Measurements from ENCODE around the gene TEX35. TPM values are rescaled to one million over a fixed set of nuclear protein-coding genes. Genes with fewer than 3 reads are reported as not detected.

The TEX35 gene

DNA sequence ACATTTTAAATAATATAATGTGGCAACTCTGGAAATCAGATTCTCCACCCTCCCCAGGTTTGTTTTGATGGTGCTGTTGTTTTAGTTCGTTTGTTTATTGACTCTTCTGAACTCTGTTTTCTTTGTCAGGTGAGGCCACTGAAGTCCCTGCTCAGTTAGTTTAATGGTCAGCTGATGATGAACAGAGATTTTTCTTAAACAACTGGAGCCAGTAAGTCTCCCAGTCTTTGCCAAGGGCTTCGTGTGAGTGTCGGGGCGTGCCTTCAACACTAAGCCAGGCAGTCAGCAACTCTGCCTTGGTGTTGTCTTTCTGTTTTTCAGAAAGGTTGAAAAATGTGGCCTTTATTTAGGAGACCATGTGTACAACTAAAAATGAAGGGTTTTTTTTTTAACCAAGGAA, 58.9 kb downstream of the TEX35 start:
- Histone ChIP-seq H3K9ac (ENCODE audit: low read length) (no peak overlapping the region), H3K4ac (ENCODE audit: low read depth in 1 of 2, low read length in 2 of 2) (no peak overlapping the region), H4K91ac (ENCODE audit: low read length) (no peak overlapping the region), H2BK15ac (ENCODE audit: low read depth, poor library complexity, severe bottlenecking) (no peak overlapping the region), H3K36me3 (ENCODE audit: control insufficient read depth in 1 of 2, insufficient read depth in 2 of 2, low read depth in 1 of 2, low read length in 2 of 2) (no peaks in the 10 kb centered on the region), H3K18ac (ENCODE audit: low read depth in 1 of 2, low read length in 2 of 2) (no peak overlapping the region), H2AK5ac (ENCODE audit: low read length, severe bottlenecking) (no peak overlapping the region), H3K14ac (ENCODE audit: low read length in 2 of 2) (no peak overlapping the region), H3K23ac (ENCODE audit: low read length in 2 of 2) (no peak overlapping the region), H3K79me1 (replicated peaks; ENCODE audit: low read length, poor library complexity, severe bottlenecking) (no peaks in the 10 kb centered on the region), H3K27me3 (ENCODE audit: control insufficient read depth in 1 of 2, insufficient read depth in 1 of 2, low read length in 2 of 2) (no peaks in the 10 kb centered on the region), H4K8ac (ENCODE audit: low read length) (no peak overlapping the region), H2BK120ac (ENCODE audit: low read depth, low read length) (no peak overlapping the region), H3K9me3 (ENCODE audit: control insufficient read depth, low read length) (peaks cover 5% of the 10 kb centered on the region), H3K4me1 (ENCODE audit: control insufficient read depth, insufficient read depth, low read depth, low read length) (peaks cover 2% of the 10 kb centered on the region), H3K4me2 (ENCODE audit: low read length, poor library complexity, severe bottlenecking) (no peak overlapping the region), H3K27ac (ENCODE audit: low read length, poor library complexity, severe bottlenecking) (no peak overlapping the region), H2BK12ac (ENCODE audit: low read length in 2 of 2) (no peak overlapping the region), H2AFZ (ENCODE audit: low read depth, low read length) (no peak overlapping the region), H3K4me3 (ENCODE audit: insufficient read depth in 1 of 2, low read depth in 1 of 2, low read length in 2 of 2) (no peak overlapping the region), H2BK5ac (ENCODE audit: low read depth, low read length, poor library complexity, severe bottlenecking) (no peak overlapping the region)
- no peak for DNase-seq
- WGBS = 91% methylated on average over 4 of the region's 4 CpGs

Small RNAs within 50 kb of the gene (small RNA-seq; reads per million reads assigned to genes)
- gene RF00017 (ENCODE audit: low read depth) (not detected), gene RNA5SP69 (ENCODE audit: low read depth) (not detected)
